Mononuclear cell (primary cell): ENCODE results near the gene TENT5D. TPM values are rescaled to one million over a fixed set of nuclear protein-coding genes. Genes with fewer than 3 reads are reported as not detected.
"Not testable (repeated sequence)": the region's sequence is repeated elsewhere in the genome, so short reads cannot be mapped to it uniquely, and the experiment has no call there.

ENCODE experiments used
- H3K27me3 ChIP-seq: 2 replicates; pipeline ENCODE4 v1.6.0; 2011; ENCODE audit warnings: low read length, control low read depth; ENCODE audit not compliant: insufficient read depth
- H3K4me1 ChIP-seq: 2 replicates; pipeline ENCODE4 v1.5.1; 2011; ENCODE audit warnings: mild to moderate bottlenecking, low read length, control low read depth; ENCODE audit not compliant: insufficient read depth
- H3K4me3 ChIP-seq: 2 replicates; pipeline ENCODE4 v1.5.1; 2011; ENCODE audit warnings: mild to moderate bottlenecking, low read length, moderate library complexity
- H3K9me3 ChIP-seq: 2 replicates; pipeline ENCODE4 v1.5.1; 2011; ENCODE audit warnings: low read depth, mild to moderate bottlenecking, control low read depth, low read length
- total RNA-seq: library from RNA; depleted of rRNA; stranded (reverse); fragments of >200 nt; gene quantifications from one replicate; pipeline ENCODE4 v1.2.3, GENCODE V29; 2012

TENT5D gene
- total RNA-seq = not detected

DNA sequence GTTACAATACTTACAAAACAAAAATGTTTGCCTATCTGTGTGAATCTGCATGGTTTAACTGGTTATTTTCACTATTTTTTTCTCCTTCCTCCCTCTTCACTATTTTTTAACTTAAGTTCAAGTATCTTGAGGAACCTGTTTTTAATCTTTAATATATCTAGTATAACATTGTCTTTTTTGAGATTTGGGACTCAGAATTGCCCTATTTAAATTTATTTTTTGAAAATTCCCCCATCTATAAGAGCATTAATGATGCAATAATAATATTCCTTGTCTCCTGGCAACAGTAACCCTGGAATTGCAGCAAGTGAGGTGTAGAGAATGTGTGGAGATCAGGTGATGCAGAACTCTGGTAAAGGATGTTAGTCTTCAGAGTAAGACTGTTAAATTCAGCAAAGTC is at the start of gene TENT5D:
TENT5D (plus strand) TSS at position 301 of the 400 bp plus-strand sequence. CDS start 22,093 bp downstream, outside the sequence.
- no peaks in the 10 kb centered on the region for H3K4me1 ChIP-seq
- H3K27me3 ChIP-seq = no peaks in the 10 kb centered on the region
- no peaks in the 10 kb centered on the region for H3K9me3 ChIP-seq
- no peak within 1 kb of the TSS for H3K4me3 ChIP-seq

DNA sequence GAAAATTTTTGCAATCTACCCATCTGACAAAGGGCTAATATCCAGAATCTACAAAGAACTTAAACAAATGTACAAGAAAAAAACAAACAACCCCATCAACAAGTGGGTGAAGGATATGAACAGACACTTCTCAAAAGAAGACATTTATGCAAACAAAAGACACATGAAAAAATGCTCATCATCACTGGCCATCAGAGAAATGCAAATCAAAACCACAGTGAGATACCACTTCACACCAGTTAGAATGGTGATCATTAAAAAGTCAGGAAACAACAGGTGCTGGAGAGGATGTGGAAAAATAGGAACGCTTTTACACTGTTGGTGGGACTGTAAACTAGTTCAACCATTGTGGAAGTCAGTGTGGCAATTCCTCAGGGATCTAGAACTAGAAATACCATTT is 34.6 kb upstream of the TENT5D start:
- H3K9me3 ChIP-seq, H3K4me3 ChIP-seq, H3K4me1 ChIP-seq, H3K27me3 ChIP-seq: not testable (repeated sequence)

DNA sequence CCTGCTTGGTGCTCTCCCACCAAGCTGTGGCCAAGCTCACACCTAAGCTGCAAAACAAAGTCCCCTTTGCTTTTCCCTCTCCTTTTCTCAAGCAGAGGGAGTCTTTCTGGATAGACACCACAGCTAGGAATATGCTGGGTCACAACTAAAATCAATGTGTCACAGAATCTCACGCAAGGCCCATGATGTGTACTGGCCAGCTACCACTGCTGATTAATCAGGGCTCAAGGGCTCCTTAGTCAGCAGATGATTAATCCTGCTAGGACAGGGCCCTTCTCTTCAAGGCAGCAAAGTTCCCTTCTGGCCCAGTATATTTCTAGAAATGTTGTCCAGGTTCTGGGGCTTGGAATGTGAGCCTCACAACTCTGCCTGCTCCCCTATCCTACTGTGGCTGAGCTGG is 32.0 kb upstream of the TENT5D start:
- H3K27me3 ChIP-seq = no peaks in the 10 kb centered on the region
- H3K9me3 ChIP-seq = no peaks in the 10 kb centered on the region
- H3K4me3 ChIP-seq = no peak overlapping the region
- H3K4me1 ChIP-seq = no peaks in the 10 kb centered on the region

DNA sequence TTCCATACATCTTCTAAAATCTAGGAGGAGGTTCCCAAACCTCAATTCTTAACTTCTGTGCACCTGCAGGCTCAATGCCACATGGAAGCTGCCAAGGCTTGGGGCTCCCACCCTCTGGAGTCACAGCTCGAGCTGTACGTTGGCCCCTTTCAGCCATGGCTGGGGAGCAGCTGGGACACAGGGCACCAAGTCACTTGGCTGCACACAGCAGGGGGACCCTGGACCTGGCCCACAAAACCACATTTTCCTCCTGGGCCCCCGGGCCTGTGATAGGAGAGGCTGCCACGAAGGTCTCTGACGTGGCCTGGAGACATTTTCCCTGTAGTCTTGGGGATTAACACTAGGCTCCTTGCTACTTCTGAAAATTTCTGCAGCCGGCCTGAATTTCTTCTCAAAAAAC is 8.2 kb upstream of the TENT5D start:
- Histone ChIP-seq H3K4me1 (no peaks in the 10 kb centered on the region), H3K9me3 (no peaks in the 10 kb centered on the region), H3K27me3 (no peaks in the 10 kb centered on the region), H3K4me3 (no peak overlapping the region)

GRCh38 chrX:80423000-80423399 is 2.8 kb downstream of the TENT5D start:
- Histone ChIP-seq H3K9me3 (no peaks in the 10 kb centered on the region), H3K27me3 (no peaks in the 10 kb centered on the region), H3K4me3 (no peak overlapping the region), H3K4me1 (no peaks in the 10 kb centered on the region)

GRCh38 chrX:80423744-80424143 is 3.5 kb downstream of the TENT5D start:
- Histone ChIP-seq H3K27me3 (no peaks in the 10 kb centered on the region), H3K4me1 (no peaks in the 10 kb centered on the region), H3K4me3 (no peak overlapping the region), H3K9me3 (no peaks in the 10 kb centered on the region)

DNA sequence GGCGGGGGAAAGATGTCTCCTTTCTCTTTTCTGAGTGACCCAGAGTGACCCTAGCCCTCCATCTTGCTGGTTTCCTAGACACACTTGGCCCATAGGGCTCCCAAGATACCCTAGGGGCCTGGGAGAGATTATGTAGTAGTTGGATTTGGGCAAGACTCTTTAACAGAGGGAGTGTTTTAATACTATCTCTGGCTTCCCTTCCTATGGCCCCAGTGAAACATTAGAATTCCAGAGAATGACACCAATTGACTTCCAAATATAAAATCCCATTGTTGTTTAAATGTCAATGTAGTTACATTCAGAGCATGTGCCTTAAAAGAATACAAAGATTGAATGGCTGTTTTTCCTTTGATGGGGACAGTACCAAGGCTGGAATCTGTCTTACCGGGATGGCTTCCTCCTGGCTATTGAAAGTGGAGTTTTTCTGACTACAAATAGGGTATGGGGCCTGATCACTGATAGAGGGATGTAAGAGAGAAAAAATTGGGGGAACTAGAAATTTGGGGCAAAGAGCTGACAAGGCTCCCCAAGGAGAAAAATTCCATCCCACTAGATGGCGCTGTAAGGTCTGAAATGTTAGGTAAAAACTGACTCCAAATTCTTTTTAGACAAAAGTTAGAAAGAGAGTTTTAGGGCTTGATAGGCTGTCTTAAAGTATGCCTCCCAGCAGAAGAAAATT is 10.7 kb downstream of the TENT5D start:
- H3K27me3 ChIP-seq = no peaks in the 10 kb centered on the region
- no peak overlapping the region for H3K4me3 ChIP-seq
- H3K4me1 ChIP-seq = no peaks in the 10 kb centered on the region
- H3K9me3 ChIP-seq = no peaks in the 10 kb centered on the region

DNA sequence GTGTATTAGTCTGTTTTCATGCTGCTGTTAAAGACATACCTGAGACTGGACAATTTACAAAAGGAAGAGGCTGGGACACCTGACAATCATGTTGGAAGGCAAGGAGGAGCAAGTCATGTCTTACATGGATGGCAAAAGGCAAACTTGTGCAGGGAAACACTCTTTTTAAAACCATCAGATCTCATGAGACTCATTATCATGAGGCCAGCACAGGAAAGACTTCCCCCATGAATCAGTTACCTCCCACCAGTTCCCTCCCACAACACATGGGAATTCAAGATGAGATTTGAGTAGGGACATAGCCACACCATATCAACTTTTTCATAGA is 11.2 kb downstream of the TENT5D start:
- Histone ChIP-seq H3K27me3 (no peaks in the 10 kb centered on the region), H3K4me3 (no peak overlapping the region), H3K9me3 (no peaks in the 10 kb centered on the region), H3K4me1 (no peaks in the 10 kb centered on the region)

- Histone ChIP-seq H3K27me3 (no peaks in the 10 kb centered on the region), H3K9me3 (no peaks in the 10 kb centered on the region), H3K4me1 (no peaks in the 10 kb centered on the region), H3K4me3 (no peak overlapping the region)
Observed at GRCh38 chrX:80432441-80432840, 12.2 kb downstream of the TENT5D start.

GRCh38 chrX:80432863-80433262 is 12.6 kb downstream of the TENT5D start:
- no peak overlapping the region for H3K4me3 ChIP-seq
- no peaks in the 10 kb centered on the region for H3K27me3 ChIP-seq
- no peaks in the 10 kb centered on the region for H3K9me3 ChIP-seq
- H3K4me1 ChIP-seq = no peaks in the 10 kb centered on the region

GRCh38 chrX:80468166-80468565 is 47.9 kb downstream of the TENT5D start:
- not testable (repeated sequence) for H3K4me3 ChIP-seq, H3K9me3 ChIP-seq, H3K4me1 ChIP-seq, H3K27me3 ChIP-seq

- Histone ChIP-seq H3K27me3 (no peaks in the 10 kb centered on the region), H3K4me1 (no peaks in the 10 kb centered on the region), H3K9me3 (no peaks in the 10 kb centered on the region), H3K4me3 (no peak overlapping the region)
Observed at GRCh38 chrX:80471582-80471981, 51.3 kb downstream of the TENT5D start.

GRCh38 chrX:80485543-80485942 is 65.3 kb downstream of the TENT5D start:
- Histone ChIP-seq H3K9me3 (no peaks in the 10 kb centered on the region), H3K4me3 (no peak overlapping the region), H3K27me3 (no peaks in the 10 kb centered on the region), H3K4me1 (no peaks in the 10 kb centered on the region)

- no peaks in the 10 kb centered on the region for H3K9me3 ChIP-seq
- no peaks in the 10 kb centered on the region for H3K4me1 ChIP-seq
Observed at GRCh38 chrX:80486299-80486698, 66.1 kb downstream of the TENT5D start.

GRCh38 chrX:80489166-80489565 is 68.9 kb downstream of the TENT5D start:
- Histone ChIP-seq H3K4me3 (no peak overlapping the region), H3K27me3 (no peaks in the 10 kb centered on the region), H3K9me3 (no peaks in the 10 kb centered on the region), H3K4me1 (no peaks in the 10 kb centered on the region)

More at GRCh38 chrX:80486299-80486698, 66.1 kb downstream of the TENT5D start:
- no peak overlapping the region for H3K4me3 ChIP-seq
- no peaks in the 10 kb centered on the region for H3K27me3 ChIP-seq
